H9 (cell line): ENCODE results near the gene PLEKHF1. TPM values are rescaled to one million over a fixed set of nuclear protein-coding genes. Genes with fewer than 3 reads are reported as not detected.
"Not testable (repeated sequence)": the region's sequence is repeated elsewhere in the genome, so short reads cannot be mapped to it uniquely, and the experiment has no call there.

Experiments
- DNase-seq: peaks from one replicate; pipeline ENCODE4 v3.0.0-alpha.2; 2017
- H2AFZ ChIP-seq: one replicate; pipeline ENCODE4 v1.6.1; 2013; ENCODE audit warnings: mild to moderate bottlenecking, low read length, control low read depth, moderate library complexity
- H2AK5ac ChIP-seq: 2 replicates; pipeline ENCODE4 v1.6.1; 2013; ENCODE audit warnings: low read length, control low read depth, mixed read lengths; ENCODE audit not compliant: insufficient read length
- H2BK120ac ChIP-seq: one replicate; pipeline ENCODE4 v1.6.1; 2013; ENCODE audit warnings: low read depth, mild to moderate bottlenecking, low read length, control low read depth, inconsistent platforms; ENCODE audit not compliant: poor library complexity, severe bottlenecking
- H2BK12ac ChIP-seq: 2 replicates; pipeline ENCODE4 v1.6.1; 2013; ENCODE audit warnings: low read length, control low read depth, mixed read lengths, low read depth; ENCODE audit not compliant: insufficient read length
- H2BK15ac ChIP-seq: 2 replicates; pipeline ENCODE4 v1.6.1; 2013; ENCODE audit warnings: low read depth, low read length, control low read depth
- H2BK20ac ChIP-seq: one replicate; pipeline ENCODE4 v1.6.1; 2013; ENCODE audit warnings: low read depth, mild to moderate bottlenecking, low read length, control low read depth, inconsistent platforms; ENCODE audit not compliant: poor library complexity, severe bottlenecking
- H2BK5ac ChIP-seq: 2 replicates; pipeline ENCODE4 v1.6.1; 2013; ENCODE audit warnings: low read length, control low read depth, mixed read lengths; ENCODE audit not compliant: insufficient read length
- H3K14ac ChIP-seq: 2 replicates; pipeline ENCODE4 v1.6.1; 2013; ENCODE audit warnings: low read length, control low read depth; ENCODE audit not compliant: insufficient read depth
- H3K18ac ChIP-seq: 2 replicates; pipeline ENCODE4 v1.6.1; 2013; ENCODE audit warnings: low read depth, mild to moderate bottlenecking, mixed read lengths, low read length, control low read depth; ENCODE audit not compliant: insufficient read length
- H3K23ac ChIP-seq: 2 replicates; pipeline ENCODE4 v1.6.1; 2013; ENCODE audit warnings: low read length, control low read depth, mixed read lengths, low read depth; ENCODE audit not compliant: insufficient read length
- H3K23me2 ChIP-seq: 2 replicates; pipeline ENCODE4 v1.6.1; 2013; ENCODE audit warnings: low read depth, mild to moderate bottlenecking, mixed read lengths, low read length, control low read depth; ENCODE audit not compliant: insufficient read length, poor library complexity, severe bottlenecking
- H3K27ac ChIP-seq: 2 replicates; pipeline ENCODE4 v1.5.1; 2013; ENCODE audit warnings: low read length, control low read depth, mixed read lengths, low read depth; ENCODE audit not compliant: insufficient read length
- H3K27me3 ChIP-seq: 2 replicates; pipeline ENCODE4 v1.6.1; 2013; ENCODE audit warnings: low read length, control low read depth, inconsistent platforms; ENCODE audit not compliant: insufficient read depth
- H3K4ac ChIP-seq: 2 replicates; pipeline ENCODE4 v1.6.1; 2013; ENCODE audit warnings: low read depth, mild to moderate bottlenecking, control low read depth, inconsistent platforms, low read length, moderate library complexity
- H3K4me1 ChIP-seq: 2 replicates; pipeline ENCODE4 v1.6.1; 2013; ENCODE audit warnings: low read length, control low read depth, inconsistent platforms; ENCODE audit not compliant: insufficient read depth
- H3K4me2 ChIP-seq: 2 replicates; pipeline ENCODE4 v1.6.1; 2013; ENCODE audit warnings: low read length, control low read depth, mixed read lengths; ENCODE audit not compliant: insufficient read length, insufficient read depth
- H3K56ac ChIP-seq: 2 replicates; pipeline ENCODE4 v1.6.1; 2013; ENCODE audit warnings: low read depth, mild to moderate bottlenecking, mixed read lengths, low read length, control low read depth; ENCODE audit not compliant: insufficient read length
- H3K79me1 ChIP-seq: 2 replicates; pipeline ENCODE4 v1.6.1; 2013; ENCODE audit warnings: low read depth, mild to moderate bottlenecking, moderate library complexity, low read length, control low read depth, inconsistent platforms; ENCODE audit not compliant: insufficient read depth, poor library complexity, severe bottlenecking
- H3K79me2 ChIP-seq: 2 replicates; pipeline ENCODE4 v1.6.1; 2013; ENCODE audit warnings: low read length, control low read depth, inconsistent platforms; ENCODE audit not compliant: insufficient read depth
- H3K9ac ChIP-seq: 2 replicates; pipeline ENCODE4 v1.6.1; 2013; ENCODE audit warnings: low read length, control low read depth, mixed read lengths; ENCODE audit not compliant: insufficient read length; ENCODE audit errors: extremely low read depth
- H3K9me3 ChIP-seq: one replicate; pipeline ENCODE4 v1.6.1; 2013; ENCODE audit warnings: low read depth, low read length, inconsistent platforms; ENCODE audit not compliant: control insufficient read depth
- H3T11ph ChIP-seq: one replicate; pipeline ENCODE4 v1.6.1; 2013; ENCODE audit warnings: mild to moderate bottlenecking, low read length, control low read depth, inconsistent platforms
- H4K20me1 ChIP-seq: one replicate; pipeline ENCODE4 v1.6.1; 2013; ENCODE audit not compliant: control insufficient read depth, insufficient read length, insufficient read depth
- H4K5ac ChIP-seq: 2 replicates; pipeline ENCODE4 v1.6.1; 2013; ENCODE audit warnings: low read depth, mild to moderate bottlenecking, mixed read lengths, low read length, control low read depth; ENCODE audit not compliant: insufficient read length
- H4K8ac ChIP-seq: replicated peaks from 2 replicates; pipeline ENCODE4 v1.6.1; 2013; ENCODE audit warnings: low read length, control low read depth, mixed read lengths, low read depth; ENCODE audit not compliant: insufficient read length
- H4K91ac ChIP-seq: 2 replicates; pipeline ENCODE4 v1.6.1; 2013; ENCODE audit warnings: low read depth, mild to moderate bottlenecking, moderate library complexity, mixed read lengths, low read length, control low read depth; ENCODE audit not compliant: insufficient read length
- H3K27ac Mint-ChIP-seq, 3 experiments: 2 replicates in 2 of 3; 3 replicates in 1 of 3; pipeline ENCODE4 v1.8.0; 2020 to 2021; ENCODE audit warnings: mixed read lengths in 3 of 3, mild to moderate bottlenecking in 1 of 3, moderate library complexity in 1 of 3
- H3K27me3 Mint-ChIP-seq: 2 replicates; pipeline ENCODE4 v1.8.0; 2021; ENCODE audit warnings: low read depth, mild to moderate bottlenecking, moderate library complexity, mixed read lengths
- H3K36me3 Mint-ChIP-seq, 3 experiments: 2 replicates in 2 of 3; 3 replicates in 1 of 3; pipeline ENCODE4 v1.8.0; 2020 to 2021; ENCODE audit warnings: low read depth in 3 of 3, mixed read lengths in 3 of 3; ENCODE audit not compliant: insufficient read depth in 1 of 3
- H3K4me1 Mint-ChIP-seq, 2 experiments: 2 replicates each; pipeline ENCODE4 v1.8.0; 2020; ENCODE audit warnings: mixed read lengths in 2 of 2
- H3K4me3 Mint-ChIP-seq, 2 experiments: 2 replicates in 1 of 2; 3 replicates in 1 of 2; pipeline ENCODE4 v1.8.0; 2020 to 2021; ENCODE audit warnings: mild to moderate bottlenecking in 2 of 2, mixed read lengths in 2 of 2, moderate library complexity in 1 of 2
- H3K9me3 Mint-ChIP-seq, 2 experiments: 2 replicates in 1 of 2; 3 replicates in 1 of 2; pipeline ENCODE4 v1.8.0; 2020; ENCODE audit warnings: mild to moderate bottlenecking in 2 of 2, mixed read lengths in 2 of 2, moderate library complexity in 1 of 2
- CTCF ChIP-seq: fragments of 200-600 bp; sonication (generic); conservative IDR thresholded peaks from 3 replicates; pipeline ENCODE4 v1.8.0; 2021; ENCODE audit warnings: antibody characterized with exemption, mild to moderate bottlenecking
- whole genome bisulfite sequencing: extraction: QIAGEN DNeasy Blood & Tissue Kit; methylation state at CpG from one replicate; pipeline ENCODE4 v1.1.7; 2013; ENCODE audit warnings: missing lambda C conversion rate, low lambda C conversion rate, mixed read lengths; ENCODE audit not compliant: insufficient read length; ENCODE audit errors: extremely low coverage; 5-methylcytosine and 5-hydroxymethylcytosine counted together
- total RNA-seq: library from RNA; stranded (reverse); gene quantifications from 2 replicates; pipeline ENCODE4 v1.2.1, GENCODE V29; 2021

The PLEKHF1 gene
- total RNA-seq, 1 experiment from 2014 or later, result 4.9 TPM

DNA sequence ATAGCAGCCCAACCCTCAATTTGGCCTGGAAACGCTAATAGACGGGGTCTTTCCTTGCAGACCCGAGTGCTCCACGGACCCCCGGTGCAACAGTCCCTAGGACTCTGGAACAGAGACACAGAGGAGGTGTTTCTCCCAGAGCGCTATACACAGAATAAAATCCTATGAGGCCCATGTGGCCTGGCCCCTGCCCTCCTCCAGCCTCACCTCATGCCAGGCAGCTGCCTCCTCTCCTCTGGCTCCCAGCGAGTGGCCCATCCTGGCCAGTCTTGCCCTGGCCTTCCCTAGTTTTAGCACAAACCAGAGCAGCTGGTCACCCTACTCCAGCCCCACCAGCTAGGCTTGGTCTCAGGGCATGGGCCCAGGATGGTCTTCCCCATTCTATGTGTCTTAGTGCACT lies 38.9 kb upstream of the PLEKHF1 start:
- H2BK5ac ChIP-seq, result no peak overlapping the region
- no peaks in the 10 kb centered on the region for H3K4me1 ChIP-seq
- Mint-ChIP-seq H3K27ac (peak overlapping the region in 1 of 3 experiments; percentile 48; a peak in 1 of 7 replicates), H3K4me3 (no peak overlapping the region), H3K9me3 (no peaks in the 10 kb centered on the region), H3K36me3 (no peaks in the 10 kb centered on the region), H3K27me3 (no peaks in the 10 kb centered on the region; the same call in 1 of the 2 replicates), H3K4me1 (peaks cover 13 to 17% of the 10 kb centered on the region in 2 experiments)
- H3K23ac ChIP-seq, result no peak overlapping the region
- H4K91ac ChIP-seq, result no peak overlapping the region
- DNase-seq, result no peak
- no peaks in the 10 kb centered on the region for H3K79me1 ChIP-seq
- H3K23me2 ChIP-seq, result no peaks in the 10 kb centered on the region
- no peaks in the 10 kb centered on the region for H3K79me2 ChIP-seq
- no peaks in the 10 kb centered on the region for H3K9me3 ChIP-seq
- no peak overlapping the region for H4K8ac ChIP-seq
- H3K4me2 ChIP-seq, result no peak overlapping the region
- H2BK20ac ChIP-seq, result no peak overlapping the region
- no CpG with 5 or more reads among the region's 7 CpGs for WGBS
- H4K20me1 ChIP-seq, result no peaks in the 10 kb centered on the region
- no peak overlapping the region for H3T11ph ChIP-seq
- no peak overlapping the region for H2BK12ac ChIP-seq
- no peak overlapping the region for H2BK15ac ChIP-seq
- no peak overlapping the region for H2BK120ac ChIP-seq
- H3K56ac ChIP-seq, result no peak overlapping the region
- H4K5ac ChIP-seq, result no peak overlapping the region
- no peak overlapping the region for H3K9ac ChIP-seq
- TF ChIP-seq CTCF, result no peak
- no peak overlapping the region for H3K27ac ChIP-seq
- no peaks in the 10 kb centered on the region for H3K27me3 ChIP-seq
- H3K14ac ChIP-seq, result no peak overlapping the region
- H3K18ac ChIP-seq, result no peak overlapping the region
- H2AFZ ChIP-seq, result no peak overlapping the region
- H2AK5ac ChIP-seq, result no peak overlapping the region
- H3K4ac ChIP-seq, result no peak overlapping the region

- H3K4me3 Mint-ChIP-seq, H4K20me1 ChIP-seq, H2BK120ac ChIP-seq, H3K4me2 ChIP-seq, H3K56ac ChIP-seq, H2BK5ac ChIP-seq, H4K8ac ChIP-seq, H2BK15ac ChIP-seq, H3K9me3 ChIP-seq, H3K27ac Mint-ChIP-seq, H3K27me3 Mint-ChIP-seq, H3T11ph ChIP-seq, H3K9ac ChIP-seq, H3K23ac ChIP-seq, H2BK12ac ChIP-seq, H3K23me2 ChIP-seq, H3K27me3 ChIP-seq, H3K36me3 Mint-ChIP-seq, H3K27ac ChIP-seq, H2AK5ac ChIP-seq, H4K5ac ChIP-seq, DNase-seq, H3K79me1 ChIP-seq, H3K14ac ChIP-seq, H2BK20ac ChIP-seq, H3K79me2 ChIP-seq, H3K4me1 ChIP-seq, H4K91ac ChIP-seq, H2AFZ ChIP-seq, H3K18ac ChIP-seq, H3K4ac ChIP-seq, H3K9me3 Mint-ChIP-seq: not testable (repeated sequence)
- WGBS, result no CpG with 5 or more reads among the region's 9 CpGs
- peaks cover 13 to 17% of the 10 kb centered on the region in 2 experiments for H3K4me1 Mint-ChIP-seq
Observed at GRCh38 chr19:29626832-29627231, 38.4 kb upstream of the PLEKHF1 start.
